ENCODE data around the gene C19orf85.

GRCh38 chr19:55498246-55498840, 33.8 kb upstream of the C19orf85 start:
- no peak for TF ChIP-seq CTCF (IDR thresholded peaks at IDR 0.05; ENCODE audit: borderline replicate concordance, extremely low read depth, low read length, poor library complexity, severe bottlenecking)
- no peak for TF ChIP-seq EZH2 (IDR thresholded peaks at IDR 0.05; ENCODE audit: borderline replicate concordance, low read depth, low read length, severe bottlenecking)
